PC-3 (cell line): ENCODE data around the gene DMD.

Experiments used
- CTCF ChIP-seq: fragments of 300-600 bp; sonication (generic); conservative IDR thresholded peaks from 2 replicates; pipeline ENCODE4 v1.5.1; 2017; ENCODE audit warnings: antibody characterized with exemption, low read depth, mild to moderate bottlenecking, low read length
- EZH2 ChIP-seq: fragments of 300-600 bp; sonication (generic); IDR thresholded peaks from one replicate; pipeline ENCODE4 v1.6.1; 2017; ENCODE audit warnings: antibody characterized with exemption, mild to moderate bottlenecking, low read length; ENCODE audit not compliant: unreplicated experiment

GRCh38 chrX:31570658-31571057 is 1640.7 kb downstream of the DMD start:
- TF ChIP-seq CTCF: no peak
- TF ChIP-seq EZH2: no peak
